D341Med (cell line): ENCODE results near the gene IGF2.
"Not testable (repeated sequence)": the region's sequence is repeated elsewhere in the genome, so short reads cannot be mapped to it uniquely, and the experiment has no call there.

Experiments
- DNase-seq: peaks from one replicate; pipeline ENCODE4 v3.0.0; 2012; ENCODE audit warnings: low spot score

IGF2 gene

DNA sequence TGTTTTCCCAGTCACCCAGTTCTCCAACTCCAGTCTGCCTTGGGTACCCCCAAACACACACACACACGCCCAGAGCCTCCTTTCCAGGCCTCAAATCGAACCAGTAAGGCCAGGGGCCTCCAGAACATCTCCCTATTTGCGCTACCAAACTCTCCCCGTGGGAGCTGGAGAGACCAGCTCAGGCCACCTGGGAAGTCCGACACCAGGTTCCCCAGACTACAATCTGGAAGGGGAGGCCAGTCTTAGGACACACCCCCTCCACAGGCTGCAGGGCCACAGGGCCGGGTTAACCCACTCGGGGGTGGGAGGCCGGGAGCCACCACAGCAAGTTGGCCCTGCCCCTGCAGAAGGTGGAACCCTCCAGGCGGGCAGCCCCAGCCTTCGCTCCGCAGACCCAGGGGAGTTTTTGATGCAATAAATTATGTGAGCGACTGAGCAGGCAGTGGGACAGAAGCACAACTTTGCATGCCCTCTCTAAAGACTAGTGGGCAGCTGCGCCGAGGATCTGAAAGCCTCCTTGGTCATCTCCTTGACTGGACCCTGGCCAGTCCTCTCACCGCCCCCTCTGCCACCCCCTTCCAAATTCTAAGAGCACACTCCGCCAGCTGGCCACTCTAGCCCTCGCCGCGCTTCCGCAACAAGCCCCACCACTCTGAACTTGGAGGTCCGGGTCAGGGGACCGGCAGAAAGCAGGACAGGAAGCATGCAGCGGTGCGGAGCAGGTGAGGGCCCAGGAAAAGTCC lies 2.8 kb downstream of the IGF2 start:
- no peak for DNase-seq

- no peak for DNase-seq
Measured at GRCh38 chr11:2135648-2136201, 3.5 kb downstream of the IGF2 start.

DNA sequence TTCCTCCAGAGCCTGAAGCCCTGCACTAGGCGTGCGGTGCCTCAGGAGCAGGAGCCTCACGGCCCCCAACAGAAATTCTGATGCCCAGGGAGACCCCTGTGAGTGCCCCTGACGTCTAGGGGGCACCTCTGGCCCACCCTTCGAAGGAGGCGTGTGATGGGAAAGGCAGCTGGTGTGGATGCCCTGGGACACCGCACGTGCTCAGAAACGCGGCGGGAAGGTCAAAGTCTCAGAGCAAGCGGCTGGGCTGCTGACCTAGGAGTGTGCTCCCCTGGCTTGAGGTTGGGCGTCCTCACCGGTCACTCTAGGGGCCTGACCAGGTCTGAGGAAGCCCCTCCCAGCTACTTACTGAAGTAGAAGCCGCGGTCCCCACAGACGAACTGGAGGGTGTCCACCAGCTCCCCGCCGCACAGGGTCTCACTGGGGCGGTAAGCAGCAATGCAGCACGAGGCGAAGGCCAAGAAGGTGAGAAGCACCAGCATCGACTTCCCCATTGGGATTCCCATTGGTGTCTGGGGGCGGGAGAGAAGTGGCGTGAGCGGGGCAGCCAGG lies 4.1 kb downstream of the IGF2 start:
- no peak for DNase-seq

- no peak for DNase-seq
Measured at GRCh38 chr11:2134022-2135010, 4.9 kb downstream of the IGF2 start.

DNA sequence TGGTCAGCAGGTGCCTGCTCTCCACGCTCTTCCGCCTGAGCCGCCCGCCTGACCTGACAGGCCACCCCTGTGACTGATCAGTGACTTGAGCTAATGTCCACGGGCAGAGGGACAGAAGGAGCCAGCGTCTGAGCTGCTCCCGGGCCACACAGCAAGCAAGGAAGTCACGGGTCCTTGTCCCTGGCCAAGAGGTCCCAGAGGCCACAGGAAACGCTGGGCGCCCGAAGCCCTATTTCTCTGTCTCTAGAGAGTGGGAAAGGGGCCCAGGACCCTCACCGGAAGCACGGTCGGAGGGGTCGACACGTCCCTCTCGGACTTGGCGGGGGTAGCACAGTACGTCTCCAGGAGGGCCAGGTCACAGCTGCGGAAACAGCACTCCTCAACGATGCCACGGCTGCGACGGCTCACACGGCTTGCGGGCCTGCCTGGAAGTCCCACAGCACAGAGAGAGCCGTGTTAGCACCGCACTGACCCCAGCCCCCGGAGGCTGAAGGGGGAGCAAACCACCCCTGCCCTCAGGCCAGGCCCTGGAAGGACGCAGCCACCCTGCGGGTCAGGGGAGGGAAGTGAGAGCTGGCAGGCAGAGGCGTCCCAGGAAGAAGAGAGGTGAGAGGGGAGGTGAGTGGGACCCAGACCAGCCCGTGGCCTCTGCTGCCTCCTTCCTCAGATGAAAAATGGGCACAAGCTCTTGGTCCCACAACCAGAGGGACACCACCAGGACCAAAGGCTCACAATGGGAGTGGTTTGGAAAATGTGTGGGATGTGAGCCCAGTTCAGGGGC lies 5.8 kb downstream of the IGF2 start:
- DNase-seq, result no peak

GRCh38 chr11:2132874-2133240 lies 6.3 kb downstream of the IGF2 start:
- DNase-seq, result no peak

- DNase-seq, result no peak
Measured at GRCh38 chr11:2132246-2132645, 6.9 kb downstream of the IGF2 start.

DNA sequence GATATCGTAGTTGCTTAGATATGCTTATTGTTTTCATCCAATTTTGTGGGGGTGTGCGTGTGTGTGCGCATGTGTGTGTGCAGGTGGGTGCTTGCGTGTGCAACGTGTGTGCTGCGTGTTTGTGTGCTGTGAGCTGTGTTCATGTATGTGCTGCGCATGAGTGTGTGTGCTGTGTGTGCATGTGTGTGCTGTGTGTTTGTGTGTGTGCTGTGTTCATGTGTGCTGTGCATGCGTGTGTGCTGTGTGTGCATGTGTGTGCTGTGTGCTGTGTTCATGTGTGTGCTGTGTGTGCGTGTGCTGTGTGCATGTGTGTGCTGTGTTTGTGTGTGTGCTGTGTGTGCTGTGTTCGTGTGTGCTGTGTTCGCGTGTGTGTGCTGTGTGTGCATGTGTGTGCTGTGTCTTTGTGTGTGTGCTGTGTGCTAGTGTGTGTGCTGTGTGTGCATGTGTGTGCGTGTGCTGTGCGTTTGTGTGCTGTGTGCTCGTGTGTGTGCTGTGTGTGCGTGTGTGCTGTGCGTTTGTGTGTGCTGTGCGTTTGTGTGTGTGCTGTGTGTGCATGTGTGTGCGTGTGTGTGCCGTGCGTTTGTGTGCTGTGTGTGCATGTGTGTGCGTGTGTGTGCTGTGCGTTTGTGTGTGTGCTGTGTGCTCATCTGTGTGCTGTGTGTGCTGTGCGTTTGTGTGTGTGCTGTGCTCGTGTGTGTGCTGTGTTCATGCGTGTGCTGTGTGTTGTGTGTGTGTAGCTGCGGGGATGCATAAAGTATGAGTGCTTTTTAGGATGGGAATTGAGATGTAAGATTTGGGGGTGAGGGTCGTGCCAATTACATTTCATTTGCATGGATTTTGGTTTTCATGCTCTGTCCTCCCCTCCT lies 7.6 kb downstream of the IGF2 start:
- no peak for DNase-seq

GRCh38 chr11:2130881-2131352 lies 8.3 kb downstream of the IGF2 start:
- no peak for DNase-seq

DNA sequence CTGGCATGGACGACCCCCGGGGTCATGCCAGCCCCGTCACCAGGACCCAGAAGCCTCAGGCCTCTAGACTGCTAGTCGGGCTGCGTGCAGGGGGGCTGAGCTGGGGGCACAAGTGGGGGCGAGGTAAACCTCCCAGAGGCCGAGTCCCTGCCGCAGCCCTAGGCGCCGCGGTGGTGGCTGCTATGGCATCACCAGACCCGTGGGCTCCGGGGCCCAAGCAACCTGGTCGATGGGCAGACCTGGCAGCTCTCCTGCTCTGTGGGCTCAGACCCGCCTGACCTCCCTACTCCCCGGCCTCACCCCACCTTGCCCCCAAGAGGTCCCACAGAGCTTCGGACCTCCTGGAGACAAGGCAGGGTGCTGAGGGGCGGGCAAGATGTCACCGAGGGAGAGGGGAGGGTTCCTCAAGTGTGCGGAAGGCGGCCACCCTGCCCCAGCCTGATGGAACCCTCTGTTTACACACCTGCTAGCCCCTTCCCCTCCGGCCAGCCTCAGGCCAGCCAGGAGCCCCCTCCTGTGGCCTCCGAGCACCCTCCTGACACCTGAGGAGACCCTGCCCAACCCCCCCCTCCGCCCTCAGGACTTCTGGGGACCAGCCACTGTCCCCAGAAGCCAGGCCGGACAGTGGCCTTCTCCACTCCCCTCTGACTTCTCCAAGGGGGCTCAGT lies 9.4 kb downstream of the IGF2 start:
- no peak for DNase-seq

DNA sequence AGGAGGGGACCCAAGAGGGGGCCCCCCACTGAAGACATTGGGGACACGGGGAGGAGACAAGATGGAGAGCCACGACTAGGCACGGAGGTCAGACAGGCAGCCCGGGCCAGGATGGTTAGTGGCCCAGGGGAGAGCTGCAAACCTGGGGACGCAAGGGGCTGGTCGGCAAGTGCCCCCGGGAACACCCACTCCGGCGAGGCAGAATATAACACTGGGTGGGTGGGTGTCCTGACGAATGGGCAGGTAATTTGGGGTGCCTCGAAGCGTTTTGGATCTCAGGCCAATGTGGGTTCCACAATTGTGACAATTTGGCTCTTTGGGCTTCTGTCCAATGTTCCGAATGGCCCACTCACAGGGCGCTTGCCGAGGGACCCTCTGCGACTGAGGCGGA lies 9.9 kb downstream of the IGF2 start:
- DNase-seq, result no peak

- no peak for DNase-seq
Measured at GRCh38 chr11:2128511-2129307, 10.5 kb downstream of the IGF2 start.

- no peak for DNase-seq
Measured at GRCh38 chr11:2128130-2128510, 11.1 kb downstream of the IGF2 start.

DNA sequence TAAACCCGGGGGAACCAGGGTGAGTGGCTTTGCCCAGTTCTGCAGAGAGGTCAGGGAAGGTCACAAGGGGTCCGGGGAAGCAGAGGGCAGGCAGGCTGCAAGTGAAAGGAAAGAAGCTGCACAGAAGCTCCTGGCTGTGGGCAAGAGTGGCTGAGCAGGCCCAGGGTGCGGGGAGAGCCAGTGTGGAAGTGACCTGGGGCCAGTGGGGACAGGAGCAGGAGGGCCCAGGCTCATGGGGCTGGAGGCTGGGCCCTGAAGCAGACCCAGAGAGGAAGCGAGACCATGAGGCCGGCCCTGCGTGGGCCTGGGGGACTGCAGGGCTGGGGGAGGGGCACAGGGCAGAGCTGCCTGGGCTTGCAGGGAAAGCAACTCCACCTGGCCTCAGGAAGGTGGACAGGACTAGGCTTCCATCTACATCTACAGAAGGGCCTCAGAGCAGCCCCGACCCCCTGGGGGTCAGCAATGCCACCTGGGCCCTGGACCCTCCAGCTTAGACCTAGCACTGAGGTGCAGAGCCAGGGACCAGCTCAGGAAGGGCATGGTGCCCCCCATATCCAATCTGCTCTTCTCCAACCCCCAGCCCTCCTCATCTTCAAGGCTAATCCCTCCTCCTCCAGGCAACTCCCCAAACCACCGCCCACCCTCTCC lies 11.6 kb downstream of the IGF2 start:
- DNase-seq, result no peak

GRCh38 chr11:2126520-2127085 lies 12.6 kb downstream of the IGF2 start:
- no peak for DNase-seq

- DNase-seq, result not testable (repeated sequence)
Measured at GRCh38 chr11:2124736-2125484, 14.3 kb downstream of the IGF2 start.

DNA sequence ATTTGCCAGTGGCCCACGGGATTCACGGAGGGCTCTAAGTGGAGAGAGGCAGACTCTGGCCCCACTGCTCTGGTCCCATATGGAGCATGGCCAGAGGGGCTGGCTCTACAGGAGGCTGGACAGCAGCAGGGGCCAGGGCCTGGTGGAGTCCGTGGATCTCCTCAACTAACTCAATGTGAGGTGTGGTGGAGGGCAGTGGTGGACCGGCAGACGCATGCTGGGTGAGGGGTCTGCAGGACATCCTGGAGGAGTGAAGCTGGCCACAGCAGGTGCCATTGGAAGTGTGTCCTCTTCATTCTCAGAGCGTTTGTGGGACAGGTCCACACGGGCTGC lies 15.6 kb downstream of the IGF2 start:
- no peak for DNase-seq
